GM18907 (cell line): Measurements from ENCODE around the gene CCDC28A.

Experiments used
- ATAC-seq: cut with Tn5 transposase; IDR thresholded peaks from one replicate; pipeline ENCODE4 v1.9.1; 2021; ENCODE audit warnings: mild to moderate bottlenecking, moderate library complexity; ENCODE audit not compliant: unreplicated experiment

CCDC28A gene

DNA sequence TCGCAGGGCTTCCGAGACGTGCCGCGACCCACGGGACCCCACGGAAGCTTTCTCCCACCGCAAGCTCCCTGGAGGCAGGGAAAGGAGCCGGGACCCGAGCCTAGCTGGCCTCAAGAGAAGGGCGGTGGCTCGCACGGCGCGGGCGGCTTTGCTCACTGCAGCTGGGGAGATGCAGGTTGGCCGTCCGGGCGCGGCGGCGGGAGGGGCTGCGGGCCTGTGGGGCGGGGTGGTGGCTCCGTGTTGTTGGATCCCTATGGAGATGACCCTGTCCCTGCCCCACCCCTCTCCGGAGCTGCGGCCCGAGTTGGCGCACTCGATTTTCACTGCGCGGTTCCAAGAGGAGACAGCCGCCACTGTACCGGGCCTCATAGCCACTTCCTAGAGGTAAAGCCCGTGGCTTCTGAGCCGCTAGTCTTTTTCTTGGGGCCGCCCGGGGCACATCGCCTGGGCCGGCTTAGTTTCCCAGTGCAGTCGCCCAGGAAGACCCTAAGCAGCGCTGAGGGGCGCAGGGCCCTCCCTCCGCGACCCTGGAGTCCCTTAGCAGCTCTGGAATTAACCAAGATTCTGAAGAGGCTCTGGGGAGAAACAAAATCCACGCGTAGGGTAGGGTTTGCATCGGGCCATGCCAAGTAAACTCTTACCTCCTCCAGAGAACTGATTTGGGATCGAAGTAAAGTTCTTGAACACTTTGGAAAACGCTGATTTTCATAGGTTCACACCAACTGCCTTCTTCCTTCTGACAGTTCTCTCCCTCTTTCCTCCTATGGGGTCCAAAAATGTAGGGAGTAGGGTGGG is 22.4 kb downstream of the CCDC28A start, which contains the start of gene ECT2L:
Gene ECT2L (plus strand): TSS at position 279 of the 795 bp plus-strand sequence. CDS start 17,188 bp downstream, outside the sequence.
- ATAC-seq = no peak

GRCh38 chr6:138796771-138797170 is 23.2 kb downstream of the CCDC28A start:
- ATAC-seq = no peak

- ATAC-seq = no peak
Measured at GRCh38 chr6:138797806-138798446, 24.4 kb downstream of the CCDC28A start.

- no peak for ATAC-seq
Measured at GRCh38 chr6:138800377-138801150, 27.0 kb downstream of the CCDC28A start.

GRCh38 chr6:138803331-138803730 is 29.8 kb downstream of the CCDC28A start:
- ATAC-seq = no peak

DNA sequence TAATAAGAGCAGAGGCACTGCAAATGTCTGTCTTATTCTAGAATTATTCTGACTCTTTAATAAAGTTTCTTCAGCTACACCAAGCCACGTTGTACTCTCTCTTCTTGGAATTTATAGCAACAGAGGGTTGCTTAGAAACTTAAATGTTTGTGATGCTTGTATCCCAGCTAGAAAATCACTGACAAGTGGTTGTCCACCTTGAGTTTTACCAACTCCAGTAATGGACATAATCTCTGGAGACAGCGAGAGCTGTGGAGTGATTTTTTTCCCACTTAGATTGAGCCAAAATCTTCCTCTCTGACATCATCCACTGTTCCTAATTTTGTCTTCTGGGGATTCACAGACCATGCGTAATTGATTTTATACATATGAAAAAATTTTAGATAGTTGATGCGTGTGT is 30.3 kb downstream of the CCDC28A start:
- no peak for ATAC-seq

DNA sequence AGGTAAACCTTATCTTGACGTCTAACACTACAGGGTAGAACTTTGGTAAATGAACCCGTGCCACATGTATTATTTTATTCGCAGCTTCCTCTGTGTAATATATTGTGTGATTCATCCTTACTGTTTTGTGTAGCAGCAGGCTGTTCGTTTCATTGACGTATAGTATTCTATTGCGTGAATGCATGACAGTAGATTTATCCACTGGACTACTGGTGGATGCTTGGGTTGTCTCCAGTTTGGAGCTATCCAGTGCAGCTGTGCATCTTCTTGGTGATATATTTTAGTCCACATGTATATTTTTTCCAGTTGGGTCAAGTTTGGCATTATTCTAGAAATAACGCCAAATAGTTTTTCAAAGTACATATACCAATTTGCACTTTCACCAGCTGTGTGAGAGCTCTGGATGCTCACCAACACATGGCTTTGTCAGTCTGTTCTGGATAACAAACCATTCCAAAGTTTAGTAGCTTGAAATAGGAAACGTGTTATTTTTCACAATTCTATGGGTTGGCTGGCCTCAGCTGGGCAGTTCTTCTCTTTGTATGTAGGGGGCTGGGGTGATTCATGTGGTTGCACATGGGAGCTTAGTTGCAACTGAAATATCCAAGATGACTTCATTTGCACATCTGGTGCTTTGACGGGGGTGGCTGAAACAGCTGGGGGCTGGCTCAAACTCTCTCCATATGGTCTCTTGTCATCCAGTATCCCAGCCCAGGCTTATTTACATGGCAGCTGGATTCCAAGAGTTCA is 31.6 kb downstream of the CCDC28A start:
- ATAC-seq = no peak

GRCh38 chr6:138806889-138807288 is 33.3 kb downstream of the CCDC28A start:
- ATAC-seq = no peak

DNA sequence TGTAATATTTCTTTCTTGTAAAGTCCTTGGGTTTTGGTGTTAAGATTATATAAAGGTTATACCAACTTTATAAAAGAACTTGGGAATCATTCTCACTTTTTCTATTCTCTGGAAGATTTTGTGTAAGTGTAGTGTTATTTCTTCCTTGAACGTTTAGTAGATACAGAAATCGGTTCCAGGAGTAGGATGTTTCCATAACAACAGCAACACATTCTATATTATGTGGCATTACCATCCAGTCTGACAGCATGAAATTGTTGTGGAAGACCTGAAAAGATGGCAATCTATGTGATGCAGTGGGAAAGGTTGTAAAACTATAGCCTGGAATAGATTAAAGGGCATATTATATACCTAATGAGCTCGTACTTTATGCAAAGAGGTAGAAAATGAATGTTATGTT is 36.1 kb downstream of the CCDC28A start:
- ATAC-seq = no peak

- no peak for ATAC-seq
Measured at GRCh38 chr6:138811866-138812265, 38.3 kb downstream of the CCDC28A start.

GRCh38 chr6:138814179-138814834 is 40.7 kb downstream of the CCDC28A start:
- ATAC-seq = no peak

DNA sequence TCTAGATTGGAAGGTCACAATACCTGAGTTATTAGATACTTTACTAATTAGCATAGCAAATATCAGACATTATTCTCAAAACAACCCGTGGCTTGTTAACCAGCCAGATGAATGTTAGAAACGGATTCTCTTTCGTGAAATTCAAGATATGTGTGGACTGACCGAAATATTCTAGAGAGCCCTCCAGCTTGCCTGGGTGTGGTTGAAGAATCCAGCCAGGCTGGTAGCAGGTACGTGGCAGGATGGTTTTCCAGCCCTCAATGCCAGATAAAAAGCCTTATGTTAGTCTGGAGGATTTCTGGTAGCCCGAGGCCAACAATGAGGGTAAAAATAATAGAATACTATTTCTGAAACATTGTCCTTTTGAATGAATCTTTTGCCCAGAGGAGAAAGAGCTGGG is 41.7 kb downstream of the CCDC28A start:
- no peak for ATAC-seq

- peak; percentile 58 for ATAC-seq
Measured at GRCh38 chr6:138815797-138816528, 42.4 kb downstream of the CCDC28A start.

GRCh38 chr6:138817799-138818198 is 44.2 kb downstream of the CCDC28A start:
- ATAC-seq = no peak

- ATAC-seq = peak; percentile 85
Measured at GRCh38 chr6:138818496-138819194, 45.1 kb downstream of the CCDC28A start.

DNA sequence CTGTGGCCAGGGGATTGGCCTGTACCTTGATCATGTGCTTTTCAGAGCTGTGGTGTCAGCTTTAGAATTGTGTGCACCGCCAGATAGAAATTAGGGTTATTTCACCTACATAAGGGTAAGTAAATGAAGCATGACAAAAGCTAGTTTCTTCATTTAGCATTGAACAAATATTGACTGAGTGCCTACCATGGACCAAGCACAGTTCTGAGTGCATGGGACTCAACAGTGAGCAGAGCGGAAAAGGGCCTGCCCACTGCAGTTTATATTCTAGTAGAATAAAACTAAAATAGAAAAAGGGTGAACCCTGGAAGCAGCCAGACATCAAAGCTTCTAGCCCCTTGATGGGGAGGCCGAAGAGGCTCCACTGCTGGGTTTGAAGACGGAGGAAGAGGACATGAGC is 48.0 kb downstream of the CCDC28A start:
- ATAC-seq = no peak

DNA sequence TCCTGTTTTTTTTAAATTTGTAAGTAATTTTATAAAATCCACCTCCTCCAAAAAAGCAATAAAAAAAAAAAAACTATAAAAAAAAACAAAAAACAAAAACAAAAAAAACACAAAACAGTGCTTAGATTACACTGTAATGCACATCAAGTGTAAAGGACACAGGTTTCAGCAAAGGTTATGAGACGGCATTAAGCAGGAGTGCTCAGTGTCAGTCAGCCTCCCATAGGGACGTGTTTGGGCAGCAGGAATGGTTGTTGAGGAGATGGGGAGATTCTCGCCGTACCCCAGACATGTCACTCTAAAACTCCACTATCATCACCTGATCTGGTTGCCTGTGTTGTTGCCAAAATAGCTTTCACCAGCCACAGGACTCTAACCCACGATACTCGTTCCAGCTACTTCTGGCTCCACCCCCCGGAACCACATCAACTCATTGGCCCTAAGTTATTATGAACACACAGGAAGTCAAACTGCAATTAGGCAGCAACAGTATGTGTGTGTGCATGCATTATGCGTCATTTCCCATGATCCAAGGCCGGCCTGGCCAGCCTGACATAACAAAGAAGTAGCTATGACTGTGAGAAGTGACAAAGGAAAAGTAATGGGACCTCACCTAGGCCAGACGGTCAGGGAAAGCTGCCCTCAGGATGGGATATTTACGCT is 51.0 kb downstream of the CCDC28A start:
- no peak for ATAC-seq

DNA sequence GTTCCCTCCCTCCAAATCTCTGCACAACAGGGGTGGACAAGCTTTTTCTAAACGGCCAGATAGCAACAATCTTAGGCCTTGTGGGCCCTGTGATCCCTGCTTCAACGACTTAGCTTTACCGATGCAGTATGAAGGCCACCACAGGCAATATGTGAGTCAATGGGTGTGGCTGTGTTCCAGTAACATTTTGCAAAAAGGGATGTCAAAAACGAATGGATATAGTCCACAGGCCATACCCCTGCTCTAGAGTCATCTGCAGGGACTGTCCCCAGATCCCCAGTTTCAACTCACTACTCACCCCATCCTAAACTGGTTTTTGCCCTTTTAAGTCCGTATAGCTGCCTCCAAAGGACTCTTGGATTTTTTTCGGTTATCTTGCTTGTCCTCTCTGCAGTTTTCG is 56.7 kb downstream of the CCDC28A start:
- ATAC-seq = no peak

DNA sequence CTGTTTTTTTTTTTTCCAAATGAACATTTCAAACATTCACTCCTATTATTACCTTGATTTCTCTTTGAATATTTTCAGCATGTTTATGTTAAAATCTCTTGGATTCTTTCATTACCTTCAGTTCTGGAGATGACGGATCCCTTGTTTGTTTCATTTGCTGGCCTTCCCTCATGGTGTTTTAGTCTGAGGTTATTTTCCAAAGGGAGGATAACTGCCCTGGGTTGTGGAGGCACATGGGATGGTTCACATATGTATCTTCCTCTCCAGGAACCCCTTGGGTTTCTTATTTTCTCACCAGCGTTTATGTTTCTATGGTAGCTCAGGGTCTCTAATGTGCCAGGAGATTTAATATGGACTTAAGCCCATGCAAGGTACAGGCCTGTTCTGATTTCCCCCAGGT is 58.6 kb downstream of the CCDC28A start:
- no peak for ATAC-seq
